Astrocyte of the spinal cord (primary cell): ENCODE results near the gene RCAN1.
"Not testable (repeated sequence)": the region's sequence is repeated elsewhere in the genome, so short reads cannot be mapped to it uniquely, and the experiment has no call there.

Experiments
- DNase-seq: peaks from one replicate; pipeline ENCODE4 v3.0.0; 2011; ENCODE audit warnings: low read depth, low spot score
- H3K4me3 ChIP-seq: 2 replicates; pipeline ENCODE4 v1.5.1; 2011; ENCODE audit warnings: low read depth, mild to moderate bottlenecking, low read length, moderate library complexity
- in situ Hi-C: cut with HindIII; loops from 2 replicates; pipeline ENCODE4 v1.10.0; 2017; ENCODE audit warnings: low sequenced_read_pairs
- TF ChIP-seq, protein P1 (sequence below): IDR thresholded peaks from 2 replicates; pipeline ENCODE4 v1.5.1; 2012; ENCODE audit warnings: low read depth, mild to moderate bottlenecking, low read length, inconsistent platforms

The RCAN1 gene

GRCh38 chr21:34560609-34561008 is 54.3 kb downstream of the RCAN1 start:
- TF ChIP-seq, protein P1, sequence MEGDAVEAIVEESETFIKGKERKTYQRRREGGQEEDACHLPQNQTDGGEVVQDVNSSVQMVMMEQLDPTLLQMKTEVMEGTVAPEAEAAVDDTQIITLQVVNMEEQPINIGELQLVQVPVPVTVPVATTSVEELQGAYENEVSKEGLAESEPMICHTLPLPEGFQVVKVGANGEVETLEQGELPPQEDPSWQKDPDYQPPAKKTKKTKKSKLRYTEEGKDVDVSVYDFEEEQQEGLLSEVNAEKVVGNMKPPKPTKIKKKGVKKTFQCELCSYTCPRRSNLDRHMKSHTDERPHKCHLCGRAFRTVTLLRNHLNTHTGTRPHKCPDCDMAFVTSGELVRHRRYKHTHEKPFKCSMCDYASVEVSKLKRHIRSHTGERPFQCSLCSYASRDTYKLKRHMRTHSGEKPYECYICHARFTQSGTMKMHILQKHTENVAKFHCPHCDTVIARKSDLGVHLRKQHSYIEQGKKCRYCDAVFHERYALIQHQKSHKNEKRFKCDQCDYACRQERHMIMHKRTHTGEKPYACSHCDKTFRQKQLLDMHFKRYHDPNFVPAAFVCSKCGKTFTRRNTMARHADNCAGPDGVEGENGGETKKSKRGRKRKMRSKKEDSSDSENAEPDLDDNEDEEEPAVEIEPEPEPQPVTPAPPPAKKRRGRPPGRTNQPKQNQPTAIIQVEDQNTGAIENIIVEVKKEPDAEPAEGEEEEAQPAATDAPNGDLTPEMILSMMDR, result no peak
- DNase-seq, result no peak
- in situ Hi-C loops, result no loop called here
- no peak overlapping the region for H3K4me3 ChIP-seq

DNA sequence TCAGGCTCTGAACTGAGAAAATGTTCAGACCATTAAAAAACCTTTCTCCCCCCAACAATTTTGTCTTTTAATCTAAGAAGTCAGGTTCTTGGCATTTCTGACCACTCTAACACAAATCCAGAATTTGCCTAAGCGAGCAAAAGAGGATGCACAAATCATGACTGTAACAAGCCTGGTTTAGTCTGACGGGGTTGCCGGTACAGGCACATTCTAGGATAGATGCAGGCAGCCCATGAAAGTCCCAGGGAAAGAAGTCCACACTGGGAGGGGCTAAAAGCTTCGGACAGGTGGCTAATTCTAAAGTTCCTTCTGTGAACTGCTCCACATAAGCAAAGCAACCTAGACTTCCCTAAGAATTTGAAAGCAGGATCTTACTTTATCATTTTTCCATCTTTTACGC is 54.9 kb downstream of the RCAN1 start:
- H3K4me3 ChIP-seq, result no peak overlapping the region
- no peak for DNase-seq
- in situ Hi-C loops, result no loop called here
- TF ChIP-seq, protein P1, result no peak

GRCh38 chr21:34559089-34559631 is 55.8 kb downstream of the RCAN1 start:
- TF ChIP-seq, protein P1, result no peak
- peak; percentile 66 for DNase-seq
- no peak overlapping the region for H3K4me3 ChIP-seq
- in situ Hi-C loops, result no loop called here

DNA sequence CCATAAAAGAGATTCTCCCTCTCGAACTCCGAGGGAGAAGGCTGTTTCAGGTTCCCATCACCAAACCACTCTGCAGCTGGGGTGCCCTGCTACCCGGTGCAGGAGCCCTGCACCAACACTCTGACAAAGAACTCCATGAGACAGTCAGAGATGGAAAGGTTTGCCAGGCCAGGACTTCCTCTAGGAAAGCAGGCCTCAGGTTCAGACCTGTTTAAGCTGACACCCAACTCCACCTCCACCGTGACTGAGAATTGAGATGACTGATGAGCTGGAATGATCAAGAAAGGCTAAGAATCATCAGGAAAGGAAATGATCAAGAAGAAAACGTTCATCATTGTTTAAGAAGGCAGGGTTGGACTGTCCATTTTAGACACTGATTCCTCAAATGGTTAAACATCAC is 56.7 kb downstream of the RCAN1 start:
- H3K4me3 ChIP-seq, result no peak overlapping the region
- TF ChIP-seq, protein P1, result no peak
- in situ Hi-C loops, result no loop called here
- DNase-seq, result no peak

DNA sequence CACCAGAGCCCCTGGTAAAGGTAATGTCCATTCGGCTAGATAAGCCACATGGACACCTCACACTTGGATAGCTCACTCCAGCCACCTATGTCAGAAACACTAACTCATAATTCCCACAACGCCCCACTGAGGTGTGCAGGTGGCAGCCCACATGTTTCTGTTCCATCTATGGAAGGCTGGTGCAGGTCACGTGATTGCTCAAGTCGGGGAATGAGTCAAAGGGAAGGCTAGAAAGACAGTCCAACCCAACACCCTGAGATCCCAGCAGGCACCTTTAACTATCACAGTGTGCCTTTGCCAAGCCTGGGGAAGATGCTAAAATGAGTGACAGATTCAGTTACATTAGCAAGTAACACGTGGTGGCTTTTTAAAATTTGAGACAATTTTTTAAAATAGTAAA is 57.7 kb downstream of the RCAN1 start:
- no peak for DNase-seq
- in situ Hi-C loops, result no loop called here
- TF ChIP-seq, protein P1, result no peak

GRCh38 chr21:34554670-34555069 is 60.2 kb downstream of the RCAN1 start:
- in situ Hi-C loops, DNase-seq, H3K4me3 ChIP-seq: not testable (repeated sequence)

More for the DNA sequence above, 57.7 kb downstream of the RCAN1 start:
- H3K4me3 ChIP-seq, result no peak overlapping the region

- TF ChIP-seq, protein P1, result no peak
- DNase-seq, result no peak
- no peak overlapping the region for H3K4me3 ChIP-seq
- in situ Hi-C loops, result no loop called here
Measured at GRCh38 chr21:34554227-34554626, 60.7 kb downstream of the RCAN1 start.
